CMK (cell line): ENCODE results near the gene DOP1A.

Experiments
- DNase-seq: peaks from one replicate; pipeline ENCODE4 v3.0.0-alpha.2; 2010; ENCODE audit warnings: low read depth

DOP1A gene

GRCh38 chr6:83083476-83083875 is 16.0 kb downstream of the DOP1A start:
- DNase-seq: no peak

- DNase-seq: no peak
These were observed 19.3 kb downstream of the DOP1A start for GRCh38 chr6:83086751-83087150.

GRCh38 chr6:83092756-83093399 is 25.4 kb downstream of the DOP1A start:
- DNase-seq: no peak

- no peak for DNase-seq
These were observed 29.3 kb downstream of the DOP1A start for GRCh38 chr6:83096791-83097190.

GRCh38 chr6:83097204-83097603 is 29.7 kb downstream of the DOP1A start:
- DNase-seq: no peak

GRCh38 chr6:83097675-83098074 is 30.2 kb downstream of the DOP1A start:
- no peak for DNase-seq

GRCh38 chr6:83098589-83098988 is 31.1 kb downstream of the DOP1A start:
- DNase-seq: no peak

- DNase-seq: no peak
These were observed 40.9 kb downstream of the DOP1A start for GRCh38 chr6:83108378-83108777.

GRCh38 chr6:83113258-83113657 is 45.8 kb downstream of the DOP1A start:
- no peak for DNase-seq

- no peak for DNase-seq
These were observed 46.7 kb downstream of the DOP1A start for GRCh38 chr6:83114164-83114563.

- no peak for DNase-seq
These were observed 50.3 kb downstream of the DOP1A start for GRCh38 chr6:83117802-83118201.

- no peak for DNase-seq
These were observed 52.4 kb downstream of the DOP1A start for GRCh38 chr6:83119742-83120300.

GRCh38 chr6:83124553-83124952 is 57.1 kb downstream of the DOP1A start:
- no peak for DNase-seq

- no peak for DNase-seq
These were observed 58.0 kb downstream of the DOP1A start for GRCh38 chr6:83125425-83125824.

- DNase-seq: no peak
These were observed 58.8 kb downstream of the DOP1A start for GRCh38 chr6:83126223-83126622.

GRCh38 chr6:83126807-83127206 is 59.3 kb downstream of the DOP1A start:
- no peak for DNase-seq

GRCh38 chr6:83127258-83127657 is 59.8 kb downstream of the DOP1A start:
- DNase-seq: no peak

GRCh38 chr6:83127976-83128375 is 60.5 kb downstream of the DOP1A start:
- no peak for DNase-seq

GRCh38 chr6:83132121-83132520 is 64.7 kb downstream of the DOP1A start:
- DNase-seq: no peak

- DNase-seq: no peak
These were observed 70.7 kb downstream of the DOP1A start for GRCh38 chr6:83138118-83138722.

- no peak for DNase-seq
These were observed 71.3 kb downstream of the DOP1A start for GRCh38 chr6:83138758-83139157.

GRCh38 chr6:83151114-83151513 is 83.6 kb downstream of the DOP1A start:
- no peak for DNase-seq

GRCh38 chr6:83152913-83153312 is 85.4 kb downstream of the DOP1A start:
- no peak for DNase-seq
